ENCODE measurements around the gene C20orf144. TPM values are rescaled to one million over a fixed set of nuclear protein-coding genes. Genes with fewer than 3 reads are reported as not detected.

Gene C20orf144
- total RNA-seq, 1 donor: 0.27 TPM

Other genes with a start within 250 kb of the C20orf144 start
- 3.0 TPM for gene SNTA1, start 218.6 kb upstream of the C20orf144 start, total RNA-seq
- gene CBFA2T2, start 172.2 kb upstream of the C20orf144 start, total RNA-seq: 15.1 TPM
- gene ACTL10, start 4.6 kb downstream of the C20orf144 start, total RNA-seq: 6.2 TPM
- gene NECAB3, start 12.1 kb downstream of the C20orf144 start, total RNA-seq: 10.8 TPM
- 13.5 TPM for gene E2F1, start 24.1 kb downstream of the C20orf144 start, total RNA-seq
- 6.7 TPM for gene PXMP4, start 58.0 kb downstream of the C20orf144 start, total RNA-seq
- gene ZNF341, start 69.7 kb downstream of the C20orf144 start, total RNA-seq: 4.6 TPM
- gene CHMP4B, start 149.0 kb downstream of the C20orf144 start, total RNA-seq: 18.3 TPM

All from hematopoietic multipotent progenitor cell (in vitro differentiated cells).